ENCODE measurements around the gene IRS2. TPM values are rescaled to one million over a fixed set of nuclear protein-coding genes. Genes with fewer than 3 reads are reported as not detected.

Gene IRS2
- total and polyA plus RNA-seq, 2 donors (not counting 3 experiments of a cell fraction or from before 2014, with no cell fraction given), result 1.6 to 4.4 TPM

GRCh38 chr13:109707044-109707741 lies 79.2 kb downstream of the IRS2 start:
- intact Hi-C loops (cut with micrococcal nuclease), result no loop called here

More at GRCh38 chr13:109707044-109707741, 79.2 kb downstream of the IRS2 start:
- no peaks in the 10 kb centered on the region for H4K20me1 ChIP-seq (replicated peaks; ENCODE audit: control insufficient read depth, extremely low read depth, insufficient read depth, low read length)
- no peak overlapping the region for H3K4me3 ChIP-seq (replicated peaks in 1 of 3; ENCODE audit: insufficient read depth in 1 of 3, low read depth in 1 of 3, low read length in 3 of 3)
- H3K4me2 ChIP-seq (ENCODE audit: insufficient read depth, low read length), result no peak overlapping the region
- H3K4me1 ChIP-seq (ENCODE audit: control insufficient read depth, extremely low read depth, insufficient read depth, low read length), result no peaks in the 10 kb centered on the region
- no peak overlapping the region for H3K9ac ChIP-seq (replicated peaks; ENCODE audit: extremely low read depth, insufficient read depth, low read length)
- H3K9me1 ChIP-seq (replicated peaks; ENCODE audit: control insufficient read depth, extremely low read depth, insufficient read depth, low read length), result no peaks in the 10 kb centered on the region
- no peak overlapping the region for H2AFZ ChIP-seq (ENCODE audit: low read depth, low read length)
- ChIA-PET CTCF (no interaction called here), POLR2A (no interaction called here)
- no TSS peak for BruUV-seq (replicated peaks)
- H3K27ac ChIP-seq (ENCODE audit: insufficient read depth, low read depth, low read length), result no peak overlapping the region
- TF ChIP-seq POLR2A (IDR thresholded peaks at IDR 0.05; ENCODE audit: low read depth, low read length) (no peak), POLR2AphosphoS5 (IDR thresholded peaks at IDR 0.05; ENCODE audit: insufficient read depth, low read depth, low read length) (no peak), EZH2 (IDR thresholded peaks at IDR 0.05; ENCODE audit: borderline replicate concordance, low read depth, low read length, severe bottlenecking) (no peak), JUN (IDR thresholded peaks at IDR 0.05; ENCODE audit: borderline replicate concordance, insufficient read depth, insufficient read length, low read depth) (no peak), MYC (IDR thresholded peaks at IDR 0.05; ENCODE audit: low read depth, low read length) (no peak), FOS (IDR thresholded peaks at IDR 0.05; ENCODE audit: borderline replicate concordance, insufficient read depth, low read length) (no peak), GATA2 (IDR thresholded peaks at IDR 0.05; ENCODE audit: insufficient read depth, insufficient read length, low read depth, low read length) (no peak)
- TF ChIP-seq, protein P1, sequence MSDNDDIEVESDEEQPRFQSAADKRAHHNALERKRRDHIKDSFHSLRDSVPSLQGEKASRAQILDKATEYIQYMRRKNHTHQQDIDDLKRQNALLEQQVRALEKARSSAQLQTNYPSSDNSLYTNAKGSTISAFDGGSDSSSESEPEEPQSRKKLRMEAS (IDR thresholded peaks at IDR 0.05; ENCODE audit: insufficient read depth, insufficient read length), result no peak
- TF ChIP-seq, protein P2, sequence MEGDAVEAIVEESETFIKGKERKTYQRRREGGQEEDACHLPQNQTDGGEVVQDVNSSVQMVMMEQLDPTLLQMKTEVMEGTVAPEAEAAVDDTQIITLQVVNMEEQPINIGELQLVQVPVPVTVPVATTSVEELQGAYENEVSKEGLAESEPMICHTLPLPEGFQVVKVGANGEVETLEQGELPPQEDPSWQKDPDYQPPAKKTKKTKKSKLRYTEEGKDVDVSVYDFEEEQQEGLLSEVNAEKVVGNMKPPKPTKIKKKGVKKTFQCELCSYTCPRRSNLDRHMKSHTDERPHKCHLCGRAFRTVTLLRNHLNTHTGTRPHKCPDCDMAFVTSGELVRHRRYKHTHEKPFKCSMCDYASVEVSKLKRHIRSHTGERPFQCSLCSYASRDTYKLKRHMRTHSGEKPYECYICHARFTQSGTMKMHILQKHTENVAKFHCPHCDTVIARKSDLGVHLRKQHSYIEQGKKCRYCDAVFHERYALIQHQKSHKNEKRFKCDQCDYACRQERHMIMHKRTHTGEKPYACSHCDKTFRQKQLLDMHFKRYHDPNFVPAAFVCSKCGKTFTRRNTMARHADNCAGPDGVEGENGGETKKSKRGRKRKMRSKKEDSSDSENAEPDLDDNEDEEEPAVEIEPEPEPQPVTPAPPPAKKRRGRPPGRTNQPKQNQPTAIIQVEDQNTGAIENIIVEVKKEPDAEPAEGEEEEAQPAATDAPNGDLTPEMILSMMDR (IDR thresholded peaks at IDR 0.05; ENCODE audit: extremely low read depth in 1 of 2, insufficient read depth in 1 of 2, low read depth in 1 of 2, low read length in 2 of 2), result no peak
- H3K79me2 ChIP-seq (ENCODE audit: control insufficient read depth, insufficient read depth, low read length), result no peaks in the 10 kb centered on the region
- dilution Hi-C loops (cut with MboI; ENCODE audit: extremely low pct_ligation_motif_present, low sequenced_read_pairs), result no loop called here
- H3K36me3 ChIP-seq (ENCODE audit: control insufficient read depth in 2 of 2, extremely low read depth in 1 of 2, insufficient read depth in 2 of 2, low read length in 2 of 2), result no peaks in the 10 kb centered on the region
- FAIRE-seq (no peak), DNase-seq (ENCODE audit: low read depth, low spot score) (no peak)
- peaks cover 0 to 2% of the 10 kb centered on the region in 2 experiments for H3K27me3 ChIP-seq (ENCODE audit: control insufficient read depth in 2 of 2, insufficient read depth in 2 of 2, low read length in 2 of 2)
- H3K9me3 ChIP-seq (replicated peaks; ENCODE audit: control insufficient read depth, insufficient read depth, low read length), result no peaks in the 10 kb centered on the region
